IMR-90 (cell line): ENCODE results near the gene LYZL6. TPM values are rescaled to one million over a fixed set of nuclear protein-coding genes. Genes with fewer than 3 reads are reported as not detected.

Experiments used
- ATAC-seq: fragments of 200-7000 bp; cut with Tn5 transposase; 2 replicates; pipeline ENCODE4 v1.9.1; 2020; ENCODE audit warnings: low read depth, mild to moderate bottlenecking, moderate library complexity
- BruUV-seq: library from RNA; stranded (reverse); fragments of 400-500 nt; replicated peaks from 2 replicates; lab custom pipeline; 2021; lab: Mats Ljungman, UMichigan
- CTCF ChIA-PET: fragments of 300-600 bp; formaldehyde crosslinking; extraction: SDS; loops from one replicate; lab custom pipeline; 2021; ENCODE audit warnings: antibody characterized with exemption; lab: Yijun Ruan, JAX
- POLR2A ChIA-PET: fragments of 300-600 bp; sonication (Branson Sonifier 250); formaldehyde crosslinking; loops from one replicate; lab custom pipeline; 2022; ENCODE audit warnings: antibody characterized with exemption; ENCODE audit not compliant: unreplicated experiment; lab: Charles Lee
- DNase-seq: peaks from one replicate; pipeline ENCODE4 v3.0.0; 2013
- H2AFZ ChIP-seq: replicated peaks from 2 replicates; pipeline ENCODE3; 2013; ENCODE audit warnings: low read length, mild to moderate bottlenecking; ENCODE audit not compliant: poor library complexity
- H2AK5ac ChIP-seq: 2 replicates; pipeline ENCODE4 v1.6.1; 2013; ENCODE audit warnings: low read depth, low read length, inconsistent platforms
- H2AK9ac ChIP-seq: replicated peaks from 2 replicates; pipeline ENCODE3; 2013; ENCODE audit warnings: mild to moderate bottlenecking, low read depth, low read length, moderate library complexity; ENCODE audit not compliant: poor library complexity
- H2BK120ac ChIP-seq: 2 replicates; pipeline ENCODE4 v1.6.1; 2013; ENCODE audit warnings: low read depth, low read length, inconsistent platforms
- H2BK15ac ChIP-seq: 3 replicates; pipeline ENCODE4 v1.6.1; 2013; ENCODE audit warnings: low read depth, low read length, inconsistent platforms
- H2BK20ac ChIP-seq: 2 replicates; pipeline ENCODE4 v1.6.1; 2013; ENCODE audit warnings: low read depth, mild to moderate bottlenecking, inconsistent platforms, low read length, moderate library complexity
- H2BK5ac ChIP-seq: 2 replicates; pipeline ENCODE4 v1.6.1; 2013; ENCODE audit warnings: mild to moderate bottlenecking, low read depth, low read length, inconsistent platforms; ENCODE audit not compliant: poor library complexity, severe bottlenecking
- H3K14ac ChIP-seq: replicated peaks from 2 replicates; pipeline ENCODE4 v1.6.1; 2013; ENCODE audit warnings: low read depth, low read length, inconsistent platforms
- H3K18ac ChIP-seq: 2 replicates; pipeline ENCODE4 v1.6.1; 2013; ENCODE audit warnings: low read depth, low read length, control low read depth
- H3K23ac ChIP-seq: 2 replicates; pipeline ENCODE4 v1.6.1; 2013; ENCODE audit warnings: low read depth, low read length, inconsistent platforms
- H3K27ac ChIP-seq: 2 replicates; pipeline ENCODE4 v1.5.1; 2013; ENCODE audit warnings: mild to moderate bottlenecking, control low read depth, low read length; ENCODE audit not compliant: insufficient read depth
- H3K27me3 ChIP-seq: 2 replicates; pipeline ENCODE4 v1.6.1; 2013; ENCODE audit warnings: low read length; ENCODE audit not compliant: control insufficient read depth, insufficient read depth
- H3K36me3 ChIP-seq: 2 replicates; pipeline ENCODE4 v1.6.1; 2013; ENCODE audit warnings: low read length, mixed read lengths; ENCODE audit not compliant: control insufficient read depth, insufficient read depth
- H3K4ac ChIP-seq: 2 replicates; pipeline ENCODE4 v1.6.1; 2013; ENCODE audit warnings: low read depth, low read length, inconsistent platforms
- H3K4me1 ChIP-seq: 2 replicates; pipeline ENCODE4 v1.6.1; 2013; ENCODE audit warnings: low read length, mixed read lengths; ENCODE audit not compliant: control insufficient read depth, insufficient read depth
- H3K4me2 ChIP-seq: 2 replicates; pipeline ENCODE4 v1.6.1; 2013; ENCODE audit warnings: low read depth, mild to moderate bottlenecking, control low read depth, low read length, moderate library complexity
- H3K4me3 ChIP-seq: 2 replicates; pipeline ENCODE4 v1.5.1; 2013; ENCODE audit warnings: low read depth, mild to moderate bottlenecking, control low read depth, low read length, moderate library complexity; ENCODE audit not compliant: insufficient read depth
- H3K56ac ChIP-seq: 2 replicates; pipeline ENCODE4 v1.6.1; 2013; ENCODE audit warnings: low read length, inconsistent platforms; ENCODE audit not compliant: insufficient read depth; ENCODE audit errors: extremely low read depth
- H3K79me1 ChIP-seq, 2 experiments: 2 replicates each; pipeline ENCODE4 v1.6.1; 2013; ENCODE audit warnings: low read length in 2 of 2, inconsistent platforms in 1 of 2, low read depth in 1 of 2
- H3K9ac ChIP-seq: 2 replicates; pipeline ENCODE4 v1.6.1; 2013; ENCODE audit warnings: low read depth, low read length, control low read depth
- H3K9me1 ChIP-seq: 2 replicates; pipeline ENCODE4 v1.6.1; 2013; ENCODE audit warnings: low read length, inconsistent platforms; ENCODE audit not compliant: insufficient read depth
- H3K9me3 ChIP-seq: 2 replicates; pipeline ENCODE4 v1.6.1; 2013; ENCODE audit warnings: low read length; ENCODE audit not compliant: control insufficient read depth, insufficient read depth
- H4K20me1 ChIP-seq: 2 replicates; pipeline ENCODE4 v1.6.1; 2013; ENCODE audit warnings: low read length, inconsistent platforms; ENCODE audit not compliant: insufficient read depth
- H4K5ac ChIP-seq: 2 replicates; pipeline ENCODE4 v1.6.1; 2013; ENCODE audit warnings: mild to moderate bottlenecking, low read depth, low read length, control low read depth
- H4K8ac ChIP-seq, 2 experiments: 2 replicates each; pipeline ENCODE4 v1.6.1; 2013; ENCODE audit warnings: low read depth in 2 of 2, low read length in 2 of 2, control low read depth in 1 of 2, inconsistent platforms in 1 of 2
- H4K91ac ChIP-seq: 2 replicates; pipeline ENCODE4 v1.6.1; 2013; ENCODE audit warnings: low read depth, low read length, inconsistent platforms; ENCODE audit not compliant: insufficient read depth
- CEBPB ChIP-seq: IDR thresholded peaks from 2 replicates; pipeline ENCODE4 v1.6.1; 2012; ENCODE audit warnings: low read depth, low read length, improper control_type of control experiment
- CHD1 ChIP-seq: IDR thresholded peaks from 2 replicates; pipeline ENCODE4 v1.6.1; 2012; ENCODE audit warnings: low read depth, low read length, improper control_type of control experiment
- CTCF ChIP-seq: conservative IDR thresholded peaks from 2 replicates; pipeline ENCODE4 v1.5.1; 2012; ENCODE audit warnings: mild to moderate bottlenecking, low read depth, low read length, improper control_type of control experiment
- ELK1 ChIP-seq: fragments of 150-350 bp; IDR thresholded peaks from 2 replicates; pipeline ENCODE4 v1.6.1; 2016; ENCODE audit warnings: low read depth, mild to moderate bottlenecking, low read length, moderate library complexity, borderline replicate concordance
- FOS ChIP-seq: fragments of 150-350 bp; IDR thresholded peaks from 2 replicates; pipeline ENCODE4 v1.6.1; 2016; ENCODE audit warnings: low read depth, low read length
- MAFK ChIP-seq: IDR thresholded peaks from 2 replicates; pipeline ENCODE4 v1.6.1; 2012; ENCODE audit warnings: low read depth, low read length, improper control_type of control experiment
- MAZ ChIP-seq: IDR thresholded peaks from 2 replicates; pipeline ENCODE4 v1.6.1; 2012; ENCODE audit warnings: low read depth, mild to moderate bottlenecking, low read length, improper control_type of control experiment, moderate library complexity, borderline replicate concordance
- MXI1 ChIP-seq: IDR thresholded peaks from 2 replicates; pipeline ENCODE4 v1.6.1; 2012; ENCODE audit warnings: low read depth, mild to moderate bottlenecking, low read length, moderate library complexity, borderline replicate concordance
- NFE2L2 ChIP-seq: fragments of 150-350 bp; IDR thresholded peaks from 2 replicates; pipeline ENCODE4 v1.6.1; 2016; ENCODE audit warnings: low read depth, mild to moderate bottlenecking, low read length
- POLR2A ChIP-seq: IDR thresholded peaks from 2 replicates; pipeline ENCODE4 v1.6.1; 2012; ENCODE audit warnings: mild to moderate bottlenecking, low read depth, low read length
- RAD21 ChIP-seq: IDR thresholded peaks from 2 replicates; pipeline ENCODE4 v1.6.1; 2012; ENCODE audit warnings: low read length, improper control_type of control experiment
- RCOR1 ChIP-seq: IDR thresholded peaks from 2 replicates; pipeline ENCODE4 v1.6.1; 2012; ENCODE audit warnings: mild to moderate bottlenecking, low read length, improper control_type of control experiment; ENCODE audit not compliant: insufficient replicate concordance
- RFX5 ChIP-seq: IDR thresholded peaks from 2 replicates; pipeline ENCODE4 v1.8.0; 2012; ENCODE audit warnings: low read depth, mild to moderate bottlenecking, low read length, moderate library complexity
- SMC3 ChIP-seq: fragments of 150-350 bp; IDR thresholded peaks from 2 replicates; pipeline ENCODE4 v1.6.1; 2016; ENCODE audit warnings: low read depth, mild to moderate bottlenecking, antibody characterized with exemption, low read length, moderate library complexity
- USF2 ChIP-seq: fragments of 150-350 bp; IDR thresholded peaks from 2 replicates; pipeline ENCODE4 v1.6.1; 2017; ENCODE audit warnings: mild to moderate bottlenecking, antibody characterized with exemption, low read length, low read depth
- WGBS, 2 experiments: methylation state at CpG; one replicate each; pipeline versions ENCODE4 v1.1.5 to v1.1.7; 2013; ENCODE audit warnings: missing lambda C conversion rate in 2 of 2; ENCODE audit not compliant: insufficient read length in 1 of 2; ENCODE audit errors: extremely low coverage in 2 of 2; 5-methylcytosine and 5-hydroxymethylcytosine counted together
- dilution Hi-C: fragments of 300-500 bp; cut with HindIII; formaldehyde crosslinking; loops from one replicate; pipeline ENCODE4 v1.14.3; 2018; ENCODE audit warnings: low sequenced_read_pairs; ENCODE audit not compliant: unreplicated experiment
- in situ Hi-C: fragments of 300-500 bp; cut with MboI; formaldehyde crosslinking; loops from 3 replicates; pipeline ENCODE4 v1.14.3; 2019; ENCODE audit warnings: low sequenced_read_pairs, inconsistent platforms, mixed read lengths
- intact Hi-C: fragments of 100-400 bp; cut with micrococcal nuclease; formaldehyde crosslinking; loops from 2 replicates; pipeline ENCODE4 v1.10.0; 2022
- polyA plus RNA-seq, 3 experiments: library from polyadenylated mRNA; depleted of rRNA; stranded (reverse); fragments of >200 nt; gene quantifications; 2 replicates each; pipeline ENCODE4 v1.2.3, GENCODE V29; 2012; ENCODE audit warnings: low replicate concordance in 1 of 3
- total RNA-seq: library from RNA; depleted of rRNA; stranded (reverse); fragments of >200 nt; gene quantifications from 2 replicates; pipeline ENCODE4 v1.2.3, GENCODE V29; 2012

The LYZL6 gene
- total and polyA plus RNA-seq, 2 of the 4 experiments (the other 2 are of a cell fraction), result not detected

GRCh38 chr17:35963663-35964062 lies 20.1 kb upstream of the LYZL6 start:
- Histone ChIP-seq H3K4me1 (no peaks in the 10 kb centered on the region), H3K9ac (no peak overlapping the region), H3K4me3 (no peak overlapping the region), H3K56ac (no peak overlapping the region), H3K4me2 (no peak overlapping the region), H2AFZ (no peak overlapping the region), H4K20me1 (no peaks in the 10 kb centered on the region), H3K27me3 (peaks cover 2% of the 10 kb centered on the region; the same call in 1 of the 2 replicates), H3K9me3 (no peaks in the 10 kb centered on the region), H2BK5ac (no peak overlapping the region), H2BK20ac (no peak overlapping the region), H4K91ac (no peak overlapping the region), H3K23ac (no peak overlapping the region), H2AK9ac (no peak overlapping the region), H4K5ac (no peak overlapping the region), H2BK120ac (no peak overlapping the region), H3K4ac (no peak overlapping the region), H2AK5ac (no peak overlapping the region), H3K79me1 (no peaks in the 10 kb centered on the region), H3K27ac (no peak overlapping the region), H3K36me3 (no peaks in the 10 kb centered on the region), H3K14ac (no peak overlapping the region), H3K9me1 (no peaks in the 10 kb centered on the region), H3K18ac (no peak overlapping the region), H2BK15ac (no peak overlapping the region), H4K8ac (no peak overlapping the region)
- dilution Hi-C loops, result no loop called here
- intact Hi-C loops, result no loop called here
- ATAC-seq (no peak), DNase-seq (no peak)
- ChIA-PET CTCF (no interaction called here), POLR2A (no interaction called here)
- WGBS, 2 experiments, result 40% methylated on average over 1 of the region's 6 CpGs; no CpG with 5 or more reads in 1 of the 2 experiments
- in situ Hi-C loops, result no loop called here
- TF ChIP-seq MAFK (no peak), POLR2A (no peak), CHD1 (no peak), USF2 (no peak), FOS (no peak), CEBPB (no peak), RCOR1 (no peak), NFE2L2 (no peak), MXI1 (no peak), SMC3 (no peak), ELK1 (no peak), CTCF (no peak), RAD21 (no peak), RFX5 (no peak), MAZ (no peak)
- BruUV-seq, result no TSS peak
